Right forelimb (tissue), 1 donor: ENCODE results near the gene P2RX7.
"Not testable (repeated sequence)": the region's sequence is repeated elsewhere in the genome, so short reads cannot be mapped to it uniquely, and the experiment has no call there.

ENCODE experiments used
- DNase-seq: peaks from one replicate; pipeline ENCODE4 v3.0.0-alpha.2; 2018

Gene P2RX7

GRCh38 chr12:121176826-121177529, 44.3 kb downstream of the P2RX7 start:
- DNase-seq, result no peak

DNA sequence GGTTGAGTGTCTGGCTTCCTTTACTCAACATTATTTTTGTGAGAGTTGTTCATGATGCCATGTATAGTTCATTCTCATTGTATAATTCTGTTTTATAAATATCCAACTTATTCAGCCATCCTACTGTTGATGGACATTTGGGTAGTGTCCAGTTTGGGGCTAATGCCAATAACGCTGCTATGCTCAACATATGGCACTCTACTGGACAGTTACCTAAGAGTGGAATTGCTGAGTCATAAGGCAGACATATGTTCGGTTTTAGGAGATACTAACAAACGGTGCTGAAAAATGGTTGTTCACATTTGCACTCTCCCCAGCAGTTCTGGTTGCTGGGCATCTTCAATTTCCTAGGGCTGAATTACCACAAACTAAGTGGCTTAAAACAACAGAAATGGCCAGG, 48.5 kb downstream of the P2RX7 start:
- no peak for DNase-seq

DNA sequence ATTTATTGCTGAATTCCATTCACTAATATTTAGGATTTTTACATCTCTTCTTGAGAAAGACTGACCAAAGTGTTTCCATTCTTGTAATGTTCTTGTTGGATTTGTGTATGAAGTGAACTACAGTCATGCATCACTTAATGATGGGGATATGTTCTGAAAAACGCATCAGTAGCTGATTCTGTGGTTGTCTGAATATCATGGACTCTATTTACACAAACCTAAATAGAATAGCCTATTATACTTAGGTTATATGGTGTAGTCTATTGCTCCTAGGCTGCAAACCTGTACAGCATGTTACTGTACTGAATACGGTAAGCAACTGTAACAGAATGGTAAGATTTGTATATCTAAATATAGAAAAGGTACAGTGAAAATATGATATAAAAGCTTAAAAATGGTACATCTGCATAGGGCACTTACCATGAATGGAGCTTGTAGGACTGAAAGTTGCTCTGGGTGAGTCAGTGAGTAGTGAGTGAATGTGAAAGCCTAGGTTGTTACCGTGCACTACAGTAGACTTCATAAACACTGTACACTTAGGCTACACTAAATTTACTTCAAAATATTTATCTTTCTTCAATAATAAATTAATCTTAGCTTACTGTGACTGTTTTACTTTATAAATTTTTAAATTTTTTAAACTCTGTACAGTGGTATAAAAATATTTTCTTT, 49.7 kb downstream of the P2RX7 start:
- DNase-seq, result no peak

- no peak for DNase-seq
Measured at GRCh38 chr12:121184425-121184824, 51.7 kb downstream of the P2RX7 start.

DNA sequence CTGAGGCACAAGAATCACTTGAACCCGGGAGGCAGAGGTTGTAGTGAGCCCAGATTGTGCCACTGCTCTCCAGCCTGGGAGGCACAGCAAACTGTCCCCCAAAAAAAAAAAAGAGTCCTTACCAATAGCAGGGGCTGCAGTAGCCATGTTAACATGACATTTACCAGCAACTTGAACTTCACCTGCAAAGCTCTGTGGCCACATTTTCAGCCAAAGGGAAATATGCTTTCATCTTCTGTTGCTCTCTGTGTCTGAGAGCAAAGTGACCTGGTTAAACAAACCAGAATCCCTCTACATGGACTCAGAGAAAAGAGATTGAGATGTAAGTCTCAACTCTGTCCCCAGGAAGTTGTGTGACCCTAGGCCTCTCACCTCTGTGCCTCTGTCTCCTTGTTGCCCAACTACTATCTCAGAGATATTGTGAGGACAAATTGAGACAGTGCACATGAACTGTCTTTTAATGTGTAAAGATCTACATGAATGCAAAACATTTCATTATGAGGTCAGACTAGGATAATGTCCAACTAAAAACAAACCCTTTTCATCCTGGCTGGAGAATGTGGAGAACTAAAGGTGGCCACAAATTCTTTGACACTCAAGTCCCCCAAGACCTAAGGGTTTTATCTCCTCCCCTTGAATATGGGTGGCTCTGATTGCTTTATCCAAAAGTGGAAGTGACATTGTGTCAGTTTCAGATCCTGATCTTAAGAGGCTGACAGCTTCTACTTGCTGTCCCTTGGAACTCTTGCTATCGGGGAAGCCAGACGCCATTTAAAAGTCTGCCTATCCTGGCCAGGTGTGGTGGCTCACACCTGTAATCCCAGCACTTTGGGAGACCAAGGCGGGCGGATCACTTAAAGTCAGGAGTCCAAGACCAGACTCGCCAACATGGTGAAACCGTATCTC, 52.6 kb downstream of the P2RX7 start:
- DNase-seq, result no peak

GRCh38 chr12:121186826-121187225, 54.1 kb downstream of the P2RX7 start:
- no peak for DNase-seq

GRCh38 chr12:121187501-121187900, 54.8 kb downstream of the P2RX7 start:
- no peak for DNase-seq

- no peak for DNase-seq
Measured at GRCh38 chr12:121188227-121188626, 55.6 kb downstream of the P2RX7 start.

DNA sequence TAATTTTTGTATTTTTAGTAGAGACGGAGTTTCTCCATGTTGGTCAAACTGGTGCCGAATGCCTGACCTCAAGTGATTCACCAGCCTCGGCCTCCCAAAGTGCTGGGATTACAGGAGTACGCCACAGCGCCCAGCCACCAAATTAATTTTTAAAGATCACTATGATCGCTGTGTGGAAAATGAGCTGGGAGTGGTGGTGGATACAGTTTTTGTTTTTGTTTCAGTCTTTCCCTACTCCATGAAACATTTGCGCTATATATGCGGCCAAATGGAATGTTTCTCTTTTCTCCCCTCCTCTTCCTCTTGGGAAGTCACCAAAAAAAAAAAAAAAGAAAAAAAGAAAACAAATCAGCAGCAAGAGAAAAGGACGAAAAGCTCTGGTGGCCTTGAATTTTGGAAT, 56.5 kb downstream of the P2RX7 start:
- no peak for DNase-seq

DNA sequence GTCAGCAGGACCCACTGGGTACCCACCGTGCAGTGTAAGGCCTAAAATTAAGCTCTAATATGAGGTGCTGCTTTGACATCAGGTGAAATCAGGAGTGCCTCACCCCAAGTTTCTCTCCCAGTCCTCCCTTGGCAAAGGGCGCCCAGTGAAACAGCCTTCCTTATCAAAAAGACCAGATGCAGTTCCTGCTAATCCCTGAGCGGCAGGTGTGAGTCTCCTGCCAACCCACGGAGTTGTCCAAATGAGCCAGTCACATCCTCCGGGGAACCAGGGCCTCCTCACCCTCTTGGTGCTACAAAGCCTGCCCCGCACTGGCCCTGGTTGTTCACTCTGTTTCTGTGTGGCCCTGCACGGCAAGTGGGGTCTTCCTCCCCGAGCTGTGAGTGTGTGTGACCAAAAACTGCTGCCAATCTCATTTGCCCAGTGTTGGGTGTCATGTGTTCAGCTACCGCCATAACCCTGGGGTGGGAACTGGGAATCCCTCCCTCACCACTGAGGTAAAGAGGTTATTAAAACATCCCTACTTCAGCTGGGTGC, 57.0 kb downstream of the P2RX7 start:
- no peak for DNase-seq

- no peak for DNase-seq
Measured at GRCh38 chr12:121190523-121191031, 57.9 kb downstream of the P2RX7 start.

GRCh38 chr12:121191151-121191550, 58.5 kb downstream of the P2RX7 start:
- no peak for DNase-seq

DNA sequence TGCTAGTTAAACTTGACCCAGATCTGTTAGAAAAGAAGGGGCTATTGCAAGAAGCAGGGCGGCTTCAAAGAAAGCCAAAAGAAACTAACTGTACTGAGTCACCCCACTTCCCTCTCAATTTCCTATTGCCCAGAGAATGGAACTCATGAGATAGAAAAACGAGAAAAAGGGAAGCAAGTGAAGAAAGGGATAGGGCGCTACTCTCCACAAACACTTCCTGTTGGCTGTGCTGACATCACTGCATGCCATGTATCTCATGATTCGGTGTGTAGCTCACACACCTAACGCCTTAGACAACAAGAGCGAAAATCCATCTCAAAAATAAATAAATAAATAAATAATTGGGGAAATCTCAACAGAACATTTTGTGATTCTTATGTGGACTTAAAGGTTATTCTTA, 64.2 kb downstream of the P2RX7 start:
- DNase-seq, result no peak

- DNase-seq, result no peak
Measured at GRCh38 chr12:121198949-121199348, 66.3 kb downstream of the P2RX7 start.

- DNase-seq, result not testable (repeated sequence)
Measured at GRCh38 chr12:121201140-121201539, 68.5 kb downstream of the P2RX7 start.

- DNase-seq, result no peak
Measured at GRCh38 chr12:121202407-121203355, 70.0 kb downstream of the P2RX7 start.

GRCh38 chr12:121203482-121203881, 70.8 kb downstream of the P2RX7 start:
- DNase-seq, result no peak

DNA sequence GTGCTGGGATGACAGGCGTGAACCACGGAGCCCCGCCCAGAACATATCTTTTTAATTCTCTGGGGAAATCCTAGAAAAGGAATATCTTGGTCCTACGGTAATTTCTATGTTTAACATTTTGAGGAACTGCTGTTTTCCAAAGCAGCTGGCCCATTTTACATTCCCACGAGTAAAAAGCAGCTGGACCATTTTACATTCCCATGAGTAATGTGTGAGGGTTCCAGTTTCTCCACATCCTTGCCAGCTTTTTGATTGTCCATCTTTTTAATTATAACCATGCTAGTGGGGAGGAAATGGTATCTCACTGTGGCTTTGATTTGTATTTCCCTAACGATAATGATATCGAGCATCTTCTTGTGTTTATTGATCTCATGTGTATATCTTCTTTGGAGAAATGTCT, 72.8 kb downstream of the P2RX7 start:
- no peak for DNase-seq

- not testable (repeated sequence) for DNase-seq
Measured at GRCh38 chr12:121208571-121208970, 75.9 kb downstream of the P2RX7 start.

- DNase-seq, result no peak
Measured at GRCh38 chr12:121209221-121209620, 76.5 kb downstream of the P2RX7 start.

DNA sequence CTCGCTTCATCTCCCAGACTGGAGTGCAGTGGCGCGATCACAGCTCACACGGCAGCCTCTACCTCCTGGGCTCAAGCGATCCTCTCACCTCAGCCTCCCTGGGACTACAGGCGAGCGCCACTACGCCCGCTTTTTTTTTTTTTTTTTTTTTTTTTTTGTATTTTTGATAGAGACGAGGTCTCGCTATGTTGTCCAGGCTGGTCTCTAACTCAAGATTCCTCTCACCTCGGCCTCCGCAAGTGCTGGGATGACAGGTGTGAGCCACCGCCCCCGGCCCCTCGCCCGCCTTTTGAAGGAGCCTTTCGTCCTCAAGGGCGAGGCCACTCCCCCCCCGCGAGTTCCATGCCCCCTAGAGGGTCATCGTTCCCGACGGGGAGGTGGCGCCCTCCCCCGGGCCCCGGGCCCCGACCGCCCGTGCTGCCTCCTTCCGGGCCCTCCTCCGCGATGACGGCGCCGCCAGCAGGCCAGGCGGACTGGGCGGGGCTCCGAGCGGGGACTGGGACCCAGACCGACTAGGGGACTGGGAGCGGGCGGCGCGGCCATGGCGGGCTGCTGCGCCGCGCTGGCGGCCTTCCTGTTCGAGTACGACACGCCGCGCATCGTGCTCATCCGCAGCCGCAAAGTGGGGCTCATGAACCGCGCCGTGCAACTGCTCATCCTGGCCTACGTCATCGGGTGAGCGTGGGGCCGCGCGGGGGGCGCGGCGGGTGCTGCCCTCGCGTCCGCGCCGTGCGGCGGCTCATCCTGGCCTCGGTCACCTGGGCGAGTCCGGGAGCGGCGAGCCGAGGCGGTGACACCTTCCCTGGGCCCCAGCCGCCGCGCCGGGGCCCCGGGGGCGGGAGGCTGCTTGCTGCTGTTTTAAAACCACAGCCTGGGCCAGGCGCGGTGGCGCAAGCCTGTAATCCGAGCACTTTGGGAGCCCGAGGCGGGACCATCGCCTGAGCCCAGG, 77.2 kb downstream of the P2RX7 start, which contains the start of gene P2RX4:
Gene P2RX4 (plus strand): TSS at position 506 of the 949 bp plus-strand sequence. CDS start 36 bp downstream, at position 542.
- DNase-seq, result peak; percentile 90
